Endothelial cell (in vitro differentiated cells): ENCODE measurements around the gene NCAPG. TPM values are rescaled to one million over a fixed set of nuclear protein-coding genes. Genes with fewer than 3 reads are reported as not detected.

ENCODE experiments used
- DNase-seq: peaks from one replicate; pipeline ENCODE4 v3.0.0; 2021; ENCODE audit warnings: low spot score
- H3K27ac Mint-ChIP-seq: one replicate; pipeline ENCODE4 v1.8.0; 2021; ENCODE audit warnings: mixed read lengths, inconsistent platforms; ENCODE audit not compliant: unreplicated experiment
- H3K27me3 Mint-ChIP-seq: one replicate; pipeline ENCODE4 v1.8.0; 2021; ENCODE audit warnings: mild to moderate bottlenecking, moderate library complexity, mixed read lengths, inconsistent platforms; ENCODE audit not compliant: unreplicated experiment
- H3K36me3 Mint-ChIP-seq: one replicate; pipeline ENCODE4 v1.8.0; 2021; ENCODE audit warnings: mild to moderate bottlenecking, low read depth, mixed read lengths, inconsistent platforms; ENCODE audit not compliant: unreplicated experiment
- H3K4me1 Mint-ChIP-seq: one replicate; pipeline ENCODE4 v1.8.0; 2021; ENCODE audit warnings: mild to moderate bottlenecking, mixed read lengths, inconsistent platforms; ENCODE audit not compliant: unreplicated experiment
- H3K4me3 Mint-ChIP-seq: one replicate; pipeline ENCODE4 v1.8.0; 2021; ENCODE audit warnings: mild to moderate bottlenecking, mixed read lengths, inconsistent platforms; ENCODE audit not compliant: unreplicated experiment
- H3K9me3 Mint-ChIP-seq: one replicate; pipeline ENCODE4 v1.8.0; 2021; ENCODE audit warnings: mixed read lengths, inconsistent platforms; ENCODE audit not compliant: unreplicated experiment
- total RNA-seq: library from RNA; stranded (reverse); fragmentation: NEBNext Ultra II Directional; extraction: Animal tissue kit (Norgen Biotek cat#: 25700); gene quantifications from one replicate; pipeline ENCODE4 v1.2.1, GENCODE V29; 2021; ENCODE audit not compliant: unreplicated experiment
- TF ChIP-seq, protein P1 (sequence below): fragments of 200-600 bp; sonication (generic); IDR thresholded peaks from one replicate; pipeline ENCODE4 v1.5.0; 2021; ENCODE audit warnings: antibody characterized with exemption; ENCODE audit not compliant: unreplicated experiment

NCAPG gene
- total RNA-seq, 1 donor from 2014 or later = 7.1 TPM

DNA sequence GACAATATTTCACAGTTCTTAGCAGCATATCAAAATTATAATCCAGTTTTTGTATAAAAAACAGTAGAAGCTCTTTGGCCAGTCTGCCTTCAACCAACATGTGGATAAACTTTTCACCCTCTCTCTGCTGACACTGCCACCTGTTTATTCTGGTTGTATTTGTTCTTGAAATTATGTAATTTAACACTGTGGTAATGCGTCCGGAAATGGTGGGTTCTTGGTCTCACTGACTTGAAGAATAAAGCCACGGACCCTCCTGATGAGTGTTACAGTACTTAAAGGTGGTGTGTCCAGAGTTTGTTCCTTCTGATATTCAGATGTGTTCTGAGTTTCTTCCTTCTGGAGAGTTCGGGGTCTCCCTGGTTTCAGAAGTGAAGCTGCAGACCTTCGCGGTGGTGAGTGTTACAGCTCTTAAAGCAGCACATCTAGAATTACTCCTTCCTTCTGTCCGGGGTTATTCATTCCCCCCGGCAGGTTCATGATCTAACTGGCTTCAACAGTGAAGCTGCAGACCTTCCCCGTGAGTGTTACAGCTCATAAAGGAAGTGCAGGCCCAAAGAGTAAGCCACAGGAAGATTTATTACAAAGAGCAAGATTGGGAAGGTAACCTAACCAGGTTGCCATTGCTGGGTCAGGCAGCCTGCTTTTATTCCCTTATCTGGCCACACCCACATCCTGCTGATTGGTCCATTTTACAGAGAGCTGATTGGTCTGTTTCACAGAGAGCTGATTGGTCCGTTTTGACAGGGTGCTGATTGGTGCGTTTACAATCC lies 45.1 kb upstream of the NCAPG start:
- peaks cover 3% of the 10 kb centered on the region for H3K27me3 Mint-ChIP-seq

DNA sequence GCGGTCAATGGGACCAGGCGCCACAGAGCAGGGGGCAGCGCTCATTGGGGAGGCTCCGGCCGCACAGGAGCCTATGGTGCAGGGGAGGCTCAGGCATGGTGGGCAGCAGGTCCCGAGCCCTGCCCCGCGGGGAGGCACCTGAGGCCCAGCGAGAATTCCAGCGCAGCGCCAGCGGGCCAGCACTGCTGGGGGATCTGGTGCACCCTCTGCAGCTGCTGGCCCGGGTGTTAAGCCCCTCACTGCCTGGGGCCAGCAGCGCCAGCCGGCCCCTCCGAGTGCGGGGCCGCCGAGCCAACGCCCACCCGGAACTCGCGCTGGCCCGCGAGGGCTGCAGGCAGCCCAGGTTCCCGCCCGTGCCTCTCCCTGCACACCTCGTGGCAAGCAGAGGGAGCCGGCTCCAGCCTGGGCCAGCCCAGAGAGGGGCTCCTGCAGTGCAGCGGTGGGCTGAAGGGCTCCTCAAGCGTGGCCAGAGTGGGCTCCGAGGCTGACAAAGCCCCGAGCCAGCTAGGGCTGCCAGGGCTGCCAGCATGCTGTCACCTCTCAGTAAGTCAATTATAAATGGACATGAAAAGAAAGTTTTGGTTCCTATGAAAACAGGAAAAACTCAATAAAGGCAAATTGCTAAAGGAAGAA lies 43.8 kb upstream of the NCAPG start:
- TF ChIP-seq, protein P1, sequence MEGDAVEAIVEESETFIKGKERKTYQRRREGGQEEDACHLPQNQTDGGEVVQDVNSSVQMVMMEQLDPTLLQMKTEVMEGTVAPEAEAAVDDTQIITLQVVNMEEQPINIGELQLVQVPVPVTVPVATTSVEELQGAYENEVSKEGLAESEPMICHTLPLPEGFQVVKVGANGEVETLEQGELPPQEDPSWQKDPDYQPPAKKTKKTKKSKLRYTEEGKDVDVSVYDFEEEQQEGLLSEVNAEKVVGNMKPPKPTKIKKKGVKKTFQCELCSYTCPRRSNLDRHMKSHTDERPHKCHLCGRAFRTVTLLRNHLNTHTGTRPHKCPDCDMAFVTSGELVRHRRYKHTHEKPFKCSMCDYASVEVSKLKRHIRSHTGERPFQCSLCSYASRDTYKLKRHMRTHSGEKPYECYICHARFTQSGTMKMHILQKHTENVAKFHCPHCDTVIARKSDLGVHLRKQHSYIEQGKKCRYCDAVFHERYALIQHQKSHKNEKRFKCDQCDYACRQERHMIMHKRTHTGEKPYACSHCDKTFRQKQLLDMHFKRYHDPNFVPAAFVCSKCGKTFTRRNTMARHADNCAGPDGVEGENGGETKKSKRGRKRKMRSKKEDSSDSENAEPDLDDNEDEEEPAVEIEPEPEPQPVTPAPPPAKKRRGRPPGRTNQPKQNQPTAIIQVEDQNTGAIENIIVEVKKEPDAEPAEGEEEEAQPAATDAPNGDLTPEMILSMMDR = no peak
- H3K9me3 Mint-ChIP-seq = no peaks in the 10 kb centered on the region
- H3K4me3 Mint-ChIP-seq = no peak overlapping the region
- peaks cover 3% of the 10 kb centered on the region for H3K27me3 Mint-ChIP-seq
- no peaks in the 10 kb centered on the region for H3K4me1 Mint-ChIP-seq
- DNase-seq = no peak
- H3K27ac Mint-ChIP-seq = no peak overlapping the region
- no peaks in the 10 kb centered on the region for H3K36me3 Mint-ChIP-seq

More for the DNA sequence above, 45.1 kb upstream of the NCAPG start:
- no peak overlapping the region for H3K27ac Mint-ChIP-seq
- H3K4me1 Mint-ChIP-seq = no peaks in the 10 kb centered on the region
- H3K4me3 Mint-ChIP-seq = no peak overlapping the region
- TF ChIP-seq, protein P1 = no peak
- no peaks in the 10 kb centered on the region for H3K9me3 Mint-ChIP-seq
- DNase-seq = no peak
- no peaks in the 10 kb centered on the region for H3K36me3 Mint-ChIP-seq

DNA sequence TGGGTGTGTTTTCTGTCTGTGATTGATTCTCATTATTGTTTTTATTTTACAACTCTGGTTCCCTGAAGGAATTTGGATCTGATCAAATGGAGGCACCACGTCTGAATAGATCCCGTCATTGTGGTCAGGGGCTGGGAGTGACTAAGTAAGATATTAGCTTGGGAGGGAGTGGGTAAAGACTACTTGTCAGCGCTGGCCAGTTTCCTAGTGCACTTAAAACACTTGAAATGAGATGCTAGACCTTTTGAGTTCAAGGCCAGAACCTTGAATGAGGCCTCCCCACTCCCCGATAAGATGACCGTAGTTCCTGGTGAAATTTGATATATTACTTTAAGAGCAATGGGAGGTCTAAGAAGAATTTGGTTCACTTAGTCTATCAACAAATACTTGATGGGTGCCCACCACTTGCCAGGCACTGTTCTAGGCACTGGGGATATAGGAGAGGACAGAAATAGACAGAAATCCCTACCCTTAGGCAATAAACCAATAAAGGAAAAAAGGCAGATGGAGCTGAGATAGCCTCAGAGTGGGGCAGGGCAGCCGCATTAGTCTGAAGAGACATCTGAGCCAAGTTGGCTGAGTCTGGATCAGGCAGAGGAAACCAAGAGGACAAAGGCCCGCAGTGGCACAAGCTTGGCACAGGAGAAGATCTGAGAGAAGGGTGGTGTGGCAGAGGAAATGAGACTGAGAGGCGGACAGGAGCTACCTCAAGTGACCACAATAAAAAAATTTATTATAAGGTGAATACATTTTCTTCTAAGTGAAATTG lies 41.2 kb upstream of the NCAPG start:
- DNase-seq = no peak
- no peaks in the 10 kb centered on the region for H3K36me3 Mint-ChIP-seq
- TF ChIP-seq, protein P1 = no peak
- H3K27me3 Mint-ChIP-seq = peaks cover 2% of the 10 kb centered on the region
- no peaks in the 10 kb centered on the region for H3K4me1 Mint-ChIP-seq
- H3K9me3 Mint-ChIP-seq = no peaks in the 10 kb centered on the region
- no peak overlapping the region for H3K4me3 Mint-ChIP-seq
- H3K27ac Mint-ChIP-seq = no peak overlapping the region

DNA sequence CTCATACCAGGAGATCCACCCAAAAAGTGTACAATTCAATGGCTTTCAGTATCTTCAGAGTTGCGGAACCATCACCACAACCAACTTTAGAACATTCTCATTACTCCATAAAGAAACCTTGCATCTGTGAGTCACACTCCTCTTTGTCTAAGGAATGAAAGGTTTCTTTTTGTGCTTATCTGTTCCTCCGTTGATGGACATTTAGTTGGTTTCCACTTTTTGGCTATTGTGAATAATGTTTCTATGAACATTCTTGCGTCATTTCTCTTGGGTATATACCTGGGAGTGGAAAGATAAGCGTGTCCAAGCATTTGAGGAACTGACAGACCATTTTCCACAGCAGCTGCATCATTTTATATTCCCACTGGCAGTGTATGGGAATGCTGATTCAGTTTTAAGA lies 39.9 kb upstream of the NCAPG start:
- Mint-ChIP-seq H3K36me3 (no peaks in the 10 kb centered on the region), H3K4me1 (no peaks in the 10 kb centered on the region), H3K4me3 (no peak overlapping the region), H3K9me3 (no peaks in the 10 kb centered on the region), H3K27me3 (peaks cover 2% of the 10 kb centered on the region), H3K27ac (no peak overlapping the region)
- TF ChIP-seq, protein P1 = no peak
- DNase-seq = no peak
